CD4-positive, alpha-beta T cell treated with Interleukin-15 for 4 hours (primary cell): ENCODE results near the gene SYNDIG1.

Source experiments
- DNase-seq: peaks from one replicate; pipeline ENCODE4 v3.0.0-alpha.2; 2020; ENCODE audit warnings: low spot score

SYNDIG1 gene

DNA sequence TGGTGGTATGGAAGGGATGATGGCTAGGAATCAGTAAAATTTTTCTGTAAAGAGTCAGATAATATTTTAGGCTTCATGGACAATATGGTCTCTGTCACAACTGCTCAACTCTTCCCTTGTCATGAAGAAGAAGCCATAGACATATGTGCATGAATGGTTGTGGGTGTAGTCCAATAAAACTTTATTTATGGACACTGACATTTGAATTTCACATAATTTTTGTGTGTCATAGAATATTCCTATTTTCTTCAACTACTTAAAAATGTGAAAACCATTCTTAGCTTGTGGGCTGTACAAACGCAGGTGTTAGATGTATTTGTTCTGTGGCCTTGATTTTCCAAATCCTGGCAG is 59.9 kb downstream of the SYNDIG1 start:
- no peak for DNase-seq

DNA sequence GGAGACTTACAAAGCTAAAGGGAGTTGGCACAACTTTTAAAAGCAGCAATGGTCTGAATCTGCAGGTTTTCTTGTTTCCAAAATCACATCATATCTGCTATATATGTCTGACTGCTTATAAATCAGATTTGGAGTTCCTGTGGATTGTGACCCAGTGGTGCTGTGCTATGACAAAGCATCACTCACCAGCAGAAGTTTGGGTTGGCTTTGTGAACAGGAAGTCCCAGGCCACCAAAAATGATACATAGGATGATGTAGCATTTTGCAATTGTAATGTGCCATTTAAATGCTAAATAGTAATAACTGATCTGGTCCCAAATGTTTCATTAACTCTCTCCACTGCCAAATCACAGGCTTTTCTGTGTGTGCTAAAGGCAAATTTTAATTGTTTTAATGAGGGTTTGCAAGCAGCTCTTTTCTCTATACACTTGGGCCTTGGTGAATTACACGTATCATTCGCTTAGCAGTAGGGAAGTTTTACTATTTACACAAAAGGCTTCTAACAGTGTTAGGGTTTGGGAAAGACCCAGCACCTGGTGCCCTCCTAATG is 60.8 kb downstream of the SYNDIG1 start:
- no peak for DNase-seq

DNA sequence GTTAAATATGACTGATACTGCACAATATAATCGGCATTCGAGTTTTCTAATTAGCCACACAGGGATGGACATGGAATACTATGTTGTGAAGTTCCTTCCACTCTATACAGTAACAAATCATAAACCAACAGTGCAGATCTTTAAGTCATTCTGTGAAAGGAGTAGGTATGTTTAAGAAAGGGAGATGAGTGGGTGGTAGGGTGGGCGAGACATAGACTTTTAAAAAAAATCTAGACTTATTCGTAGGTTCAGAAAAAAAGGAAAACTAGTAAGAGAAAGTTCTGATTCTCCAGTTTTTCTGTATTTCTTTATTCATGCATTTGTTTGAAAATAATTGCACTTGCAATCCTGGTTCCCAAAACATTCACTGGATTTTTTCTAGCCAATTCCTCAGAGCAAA is 61.8 kb downstream of the SYNDIG1 start:
- no peak for DNase-seq

DNA sequence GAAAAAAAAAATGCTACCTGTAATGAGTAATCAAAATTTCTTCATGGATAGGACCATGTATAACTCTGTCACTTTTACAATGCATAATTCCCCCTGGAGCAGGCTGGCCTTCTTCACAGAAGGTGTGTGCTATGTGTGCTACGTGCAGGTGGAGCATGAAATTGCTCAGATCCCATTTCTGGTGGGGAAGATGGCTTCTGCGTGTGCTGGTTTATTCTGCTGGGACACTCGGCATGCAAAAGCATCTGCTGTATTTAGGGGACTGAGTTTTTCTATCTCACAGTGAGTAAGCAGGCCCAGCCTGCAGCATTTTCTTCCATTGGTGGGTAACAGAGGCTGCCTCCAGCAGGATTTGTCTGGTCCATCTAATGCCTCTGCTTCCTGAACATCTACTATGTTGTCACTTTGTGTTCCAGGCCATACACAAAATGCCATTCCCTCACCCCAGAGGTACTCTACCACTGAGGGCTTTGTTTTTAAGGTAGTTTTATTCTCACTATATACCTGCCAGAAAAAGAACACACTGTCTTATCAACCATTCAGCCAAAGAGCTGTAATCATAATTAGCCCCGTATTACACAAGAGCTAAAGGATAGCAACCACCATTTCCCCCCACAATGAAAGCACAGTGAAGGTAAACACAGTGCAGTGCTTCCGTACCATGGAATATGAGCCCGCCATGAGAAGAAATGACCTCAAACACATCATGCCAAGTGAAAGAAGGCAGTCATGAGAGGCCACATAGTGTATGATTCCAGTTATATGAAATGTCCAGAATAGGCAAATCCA is 62.4 kb downstream of the SYNDIG1 start:
- DNase-seq, result no peak

DNA sequence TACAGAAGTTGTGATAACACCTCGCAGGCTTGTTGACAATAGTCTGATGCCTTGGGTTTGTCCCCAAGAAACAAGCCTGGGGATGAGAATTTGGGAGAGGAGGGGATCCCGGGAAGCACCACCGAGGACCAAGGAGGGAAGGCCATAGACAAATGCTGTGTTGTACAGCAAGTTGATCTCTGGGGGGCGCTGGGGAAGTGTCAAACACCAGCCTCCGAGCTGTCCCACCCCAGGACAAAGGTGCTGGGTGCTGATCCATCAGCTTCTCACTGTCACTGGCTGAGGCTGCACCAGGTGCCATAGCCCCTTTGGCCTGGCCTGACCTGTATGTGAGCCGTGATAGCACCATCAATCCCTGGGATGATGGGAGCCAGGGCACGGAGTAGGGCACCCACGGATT is 64.0 kb downstream of the SYNDIG1 start:
- no peak for DNase-seq

DNA sequence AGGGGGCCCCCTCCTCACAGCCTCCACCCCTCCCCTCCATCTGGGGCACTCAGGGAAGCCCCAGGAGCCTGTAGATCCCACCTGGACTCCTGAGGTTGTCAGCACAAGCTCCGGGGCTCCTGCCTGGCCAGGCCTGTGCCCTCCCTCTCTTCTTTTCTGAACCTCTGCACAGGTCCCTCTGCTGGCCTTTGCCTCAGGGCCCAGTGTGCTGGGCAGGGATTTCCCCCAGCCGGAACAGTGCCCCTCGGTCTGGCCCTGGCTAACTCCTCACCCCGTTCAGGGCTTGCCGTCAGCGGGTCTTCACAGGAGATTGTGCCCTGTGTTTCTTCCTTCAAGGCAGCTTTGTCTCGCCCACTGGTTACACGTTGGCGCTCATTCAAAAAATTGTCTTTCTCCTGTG is 64.9 kb downstream of the SYNDIG1 start:
- DNase-seq, result no peak

DNA sequence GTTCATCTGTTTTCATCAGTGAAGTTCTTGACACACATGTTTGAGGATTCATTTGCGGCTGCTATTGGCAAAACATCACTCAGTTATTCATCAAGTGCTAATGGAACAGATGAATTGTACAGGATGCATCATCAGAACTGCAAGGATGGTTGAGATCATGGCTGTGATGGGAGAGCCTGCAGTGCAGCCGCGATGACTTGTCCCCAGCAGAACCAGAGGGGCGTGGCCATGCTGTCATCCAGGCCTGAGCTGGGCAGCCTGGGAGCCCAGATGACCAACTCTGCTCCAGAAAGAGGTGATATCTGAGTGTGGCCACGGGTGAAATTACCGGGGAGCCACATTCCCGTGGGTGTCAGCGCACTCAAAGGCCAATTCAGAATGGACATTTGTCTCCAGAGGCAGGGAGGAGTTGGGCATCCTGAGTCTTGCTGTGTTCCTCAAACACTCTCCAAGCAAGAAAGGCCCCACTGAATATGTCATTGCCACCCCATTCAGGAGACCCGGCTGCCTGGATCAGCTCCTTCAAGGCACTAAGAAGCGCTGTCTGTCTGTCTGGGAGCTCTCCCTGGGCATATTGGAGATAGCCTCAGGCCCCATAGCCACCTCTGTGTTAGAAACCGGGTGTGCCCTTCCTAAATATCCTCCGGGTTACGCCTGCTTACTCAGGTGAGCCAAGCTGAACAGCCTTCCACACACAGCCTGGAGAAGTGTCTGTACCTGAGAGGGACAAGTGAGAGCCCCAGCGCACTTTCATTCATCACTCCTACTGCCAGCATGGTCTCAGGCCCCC is 66.7 kb downstream of the SYNDIG1 start:
- no peak for DNase-seq

DNA sequence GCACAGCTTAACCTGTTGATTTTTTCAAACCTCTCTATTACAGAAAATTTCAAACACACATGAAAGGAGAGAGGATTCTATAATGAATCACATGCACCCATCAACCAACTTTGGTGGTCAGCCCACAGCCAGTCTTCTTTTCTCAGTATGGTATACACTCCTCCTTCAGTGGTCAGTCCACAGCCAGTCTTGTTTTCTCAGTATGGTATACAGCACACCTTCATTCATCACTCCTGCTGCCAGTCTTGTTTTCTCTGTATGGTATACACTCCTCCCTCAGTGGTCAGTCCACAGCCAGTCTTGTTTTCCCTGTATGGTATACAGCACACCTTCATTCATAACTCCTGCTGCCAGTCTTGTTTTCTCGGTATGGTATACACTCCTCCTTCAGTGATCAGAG is 67.8 kb downstream of the SYNDIG1 start:
- DNase-seq, result no peak

DNA sequence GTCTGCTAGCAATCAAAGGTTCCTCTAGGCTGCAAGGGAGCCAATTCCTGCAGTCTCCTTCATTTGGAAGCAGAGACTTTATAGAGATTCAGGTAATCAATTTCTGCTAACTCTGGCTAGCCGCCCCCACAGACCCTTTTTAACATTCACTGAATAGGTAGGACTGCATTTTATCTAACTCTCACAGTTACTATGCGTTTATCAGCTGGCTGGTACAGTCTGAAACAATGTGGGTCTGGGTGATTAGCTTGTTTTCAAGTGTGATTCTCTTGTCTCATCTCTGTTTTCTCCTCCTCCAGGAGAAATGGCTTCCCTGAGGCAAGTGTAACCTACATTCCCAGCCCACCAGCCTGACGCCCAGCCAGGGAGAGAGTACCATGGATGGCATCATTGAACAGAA is 73.3 kb downstream of the SYNDIG1 start:
- no peak for DNase-seq

DNA sequence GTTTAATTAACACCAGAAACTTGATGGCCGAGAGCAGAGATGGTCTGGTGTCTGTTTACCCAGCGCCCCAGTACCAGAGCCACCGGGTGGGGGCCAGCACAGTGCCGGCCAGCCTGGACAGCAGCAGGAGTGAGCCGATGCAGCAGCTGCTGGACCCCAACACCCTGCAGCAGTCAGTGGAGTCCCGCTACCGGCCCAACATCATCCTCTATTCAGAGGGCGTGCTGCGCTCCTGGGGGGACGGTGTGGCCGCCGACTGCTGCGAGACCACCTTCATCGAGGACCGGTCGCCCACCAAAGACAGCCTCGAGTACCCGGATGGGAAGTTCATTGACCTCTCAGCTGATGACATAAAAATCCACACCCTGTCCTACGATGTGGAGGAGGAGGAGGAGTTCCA is 73.7 kb downstream of the SYNDIG1 start:
- no peak for DNase-seq

DNA sequence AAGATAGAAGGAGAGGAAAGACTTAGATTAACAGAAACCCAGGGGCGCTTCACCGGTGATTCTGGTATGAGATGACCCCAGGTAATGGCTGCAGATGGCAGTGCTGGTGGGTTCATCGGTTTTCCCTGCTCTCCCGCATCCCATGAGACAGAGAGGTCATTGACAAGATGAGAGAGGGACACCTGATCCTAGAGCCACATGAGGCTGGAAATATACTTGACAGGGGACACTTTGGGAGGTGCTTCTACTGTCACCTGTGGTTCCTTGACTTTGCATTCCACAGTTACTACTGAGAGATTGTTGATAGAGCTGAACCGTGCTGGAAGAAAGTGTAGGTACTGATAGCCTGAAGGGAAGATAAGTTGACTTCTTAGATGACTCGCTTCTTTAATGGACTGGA is 74.3 kb downstream of the SYNDIG1 start:
- no peak for DNase-seq

DNA sequence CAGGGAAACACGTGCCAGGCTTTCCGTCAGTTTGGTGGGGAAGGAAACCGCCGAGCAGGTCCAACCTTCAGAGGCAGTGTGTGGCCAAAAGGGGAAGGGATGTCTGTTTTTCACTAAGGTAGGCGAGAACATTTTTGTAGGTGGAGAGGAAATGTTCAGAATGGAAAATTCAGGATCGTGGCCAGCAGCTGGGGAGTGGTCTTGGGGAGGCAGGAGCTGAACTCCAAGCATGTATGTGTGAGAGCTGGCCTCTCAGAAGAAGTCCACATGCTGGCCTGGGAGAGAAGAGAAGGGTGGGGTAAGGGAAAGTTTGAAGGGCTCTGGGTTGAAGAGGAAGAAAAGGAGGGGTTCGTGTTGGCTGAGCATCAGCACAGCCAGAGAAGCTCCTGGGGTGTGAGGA is 74.9 kb downstream of the SYNDIG1 start:
- no peak for DNase-seq

DNA sequence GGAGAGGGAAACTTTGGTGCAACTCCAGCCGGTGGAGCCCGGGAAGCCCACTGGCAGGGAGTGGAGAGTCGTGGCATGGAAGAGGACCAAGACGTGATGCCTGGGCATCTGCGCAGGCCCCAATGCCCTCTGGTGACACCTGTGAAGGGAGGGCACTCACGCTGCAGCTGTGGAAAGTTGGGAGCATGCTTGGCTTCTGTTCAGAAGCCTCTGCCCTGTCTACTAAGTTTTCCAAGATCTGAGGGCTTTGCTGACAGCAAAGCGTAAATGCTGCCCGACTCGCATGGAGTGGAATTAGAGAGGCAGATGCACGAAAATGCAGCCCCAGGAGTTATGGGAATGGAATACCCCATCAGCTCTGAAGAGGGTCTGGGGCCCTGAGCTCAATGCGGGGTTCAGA is 75.7 kb downstream of the SYNDIG1 start:
- no peak for DNase-seq

DNA sequence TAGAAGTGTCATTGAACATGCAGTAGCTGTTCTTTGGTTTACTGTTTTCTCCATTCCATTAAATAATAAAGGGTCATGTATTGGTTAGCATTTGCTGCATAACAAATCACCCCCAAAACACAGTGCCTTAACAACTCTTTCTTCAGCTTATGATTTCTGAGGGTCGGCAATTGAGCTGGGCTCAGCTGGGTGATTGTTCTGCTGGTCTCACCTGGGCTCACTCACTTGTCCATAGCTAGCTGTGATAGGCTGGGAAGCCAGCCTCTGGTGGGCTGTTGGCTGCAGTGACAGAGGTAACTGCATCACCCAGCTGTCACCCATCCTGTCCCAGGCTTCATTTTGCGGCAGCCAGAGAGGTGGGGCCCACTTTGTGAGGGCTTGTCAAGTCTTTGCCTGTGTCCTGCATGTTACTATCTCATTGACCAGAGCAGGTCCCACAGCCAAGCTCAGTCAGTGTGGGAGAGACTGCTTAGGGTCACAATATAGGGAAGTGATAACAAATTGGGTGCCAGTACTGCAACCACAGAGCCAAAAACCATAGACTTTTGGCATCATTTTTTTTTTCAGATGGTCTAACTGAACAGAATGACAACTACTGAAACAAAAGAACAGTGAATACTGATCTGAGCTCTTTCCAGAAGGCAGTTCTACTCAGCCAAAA is 76.9 kb downstream of the SYNDIG1 start:
- no peak for DNase-seq

DNA sequence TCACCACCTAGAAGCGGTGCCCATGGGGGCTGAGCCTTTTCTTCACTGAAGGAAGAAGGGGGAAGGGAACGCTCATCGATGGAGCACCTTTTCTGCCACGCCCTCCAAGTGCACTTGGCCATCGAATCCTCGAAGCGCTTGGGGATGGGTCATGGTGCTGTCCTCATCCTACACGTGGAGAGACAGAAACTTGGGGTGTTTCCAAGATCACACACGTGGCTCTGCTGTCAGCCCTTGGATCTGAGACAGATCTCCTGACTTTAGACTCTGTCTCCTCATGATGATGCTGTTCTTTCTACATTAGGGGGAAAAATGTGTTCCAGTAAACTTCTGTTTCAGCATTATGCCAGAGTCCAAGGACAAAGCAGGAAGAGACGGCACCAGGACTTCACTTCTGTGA is 78.5 kb downstream of the SYNDIG1 start:
- no peak for DNase-seq

DNA sequence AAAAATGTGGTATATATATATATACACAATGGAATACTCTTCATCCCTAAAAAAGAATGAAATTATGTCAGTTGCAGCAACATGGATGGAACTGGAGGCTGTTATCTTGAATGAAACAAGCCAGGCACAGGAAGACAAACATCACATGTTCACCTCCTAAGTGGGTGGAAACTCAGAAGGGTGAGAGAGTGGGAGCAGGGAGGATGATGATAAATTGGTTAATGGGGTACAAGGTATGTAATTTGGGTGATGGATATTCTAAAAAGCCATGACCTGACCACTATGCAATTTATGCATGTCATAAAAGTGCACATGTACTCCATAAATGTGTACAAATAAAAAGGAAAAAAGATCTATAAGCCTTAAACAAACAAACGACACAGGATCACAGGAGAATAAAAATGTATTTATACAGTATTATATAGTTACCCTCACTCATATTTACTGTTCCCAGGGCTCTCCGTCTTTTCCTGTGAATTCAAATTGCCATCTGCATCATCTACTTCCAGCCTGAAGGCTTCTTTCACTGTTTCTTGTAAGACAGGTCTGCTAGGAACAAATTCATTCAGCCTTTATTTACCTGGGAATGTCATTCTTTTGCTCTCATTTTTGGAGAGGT is 89.8 kb downstream of the SYNDIG1 start:
- no peak for DNase-seq

DNA sequence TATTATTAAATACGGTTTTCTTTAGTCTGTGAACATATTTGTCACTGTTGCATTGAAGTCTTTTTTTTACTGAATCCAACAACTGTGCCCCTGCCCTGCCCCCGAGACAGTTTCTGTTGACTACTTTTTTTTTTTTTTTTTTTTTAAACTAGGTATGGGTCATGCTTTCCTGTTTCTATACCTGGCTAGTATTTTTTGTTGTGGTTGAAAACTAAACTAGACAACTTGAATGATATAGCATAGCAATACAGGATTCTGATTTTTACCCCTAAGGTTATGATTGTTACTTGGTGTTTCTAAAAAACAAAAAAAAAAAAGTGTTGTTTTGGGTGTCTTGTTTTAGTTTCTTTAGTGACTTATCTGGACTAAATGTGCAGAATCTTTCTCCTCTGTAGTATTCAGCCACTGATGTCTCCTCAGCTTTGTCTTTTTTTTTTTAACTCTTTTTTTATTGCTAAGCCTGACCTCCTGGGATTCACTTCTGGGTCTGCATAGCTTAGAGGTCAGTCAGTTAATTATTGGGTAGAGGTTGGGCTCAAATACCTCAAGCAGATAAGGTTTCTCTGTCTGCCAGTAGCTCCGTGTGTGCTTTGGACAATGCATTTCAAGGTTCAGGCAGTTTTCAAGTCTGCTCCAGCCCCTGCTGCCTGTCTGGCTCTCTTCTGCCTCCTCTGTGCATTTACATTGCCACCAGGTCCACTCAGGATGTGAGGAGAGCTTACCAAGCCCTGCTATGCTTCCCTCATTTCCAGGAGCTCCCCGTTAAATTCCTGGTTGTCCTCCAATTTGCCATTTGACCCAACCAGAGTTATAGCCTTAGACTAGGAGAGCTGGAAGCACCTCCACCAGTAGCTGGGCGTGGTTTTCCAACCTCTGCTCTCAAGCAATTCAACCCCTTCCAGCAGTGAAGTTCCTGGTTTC is 91.4 kb downstream of the SYNDIG1 start:
- DNase-seq, result no peak

DNA sequence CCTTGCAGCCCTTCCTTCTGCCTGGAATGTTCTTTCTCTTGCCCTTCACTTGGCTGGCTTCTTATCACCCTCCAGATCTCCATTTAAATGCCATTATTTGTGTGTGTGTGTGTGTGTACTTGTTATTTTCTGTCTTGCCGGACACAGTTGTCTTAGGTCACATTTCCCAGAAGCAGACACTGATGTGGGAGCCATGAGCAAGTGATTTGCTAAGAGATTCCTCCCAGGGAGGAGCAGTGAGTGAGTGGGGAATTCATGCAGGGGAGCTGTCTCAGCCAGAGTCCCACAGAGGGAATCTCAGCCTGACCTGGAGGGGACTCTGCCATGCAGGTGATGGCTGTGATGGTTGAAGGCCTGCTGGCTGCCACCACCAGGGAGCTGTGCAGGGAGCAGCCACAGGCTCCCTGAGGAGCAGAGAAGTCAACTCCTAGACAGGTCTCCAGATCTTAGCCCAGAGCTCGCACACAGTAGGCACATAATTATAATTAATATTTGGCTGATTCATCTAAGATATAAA is 96.5 kb downstream of the SYNDIG1 start:
- DNase-seq, result no peak

DNA sequence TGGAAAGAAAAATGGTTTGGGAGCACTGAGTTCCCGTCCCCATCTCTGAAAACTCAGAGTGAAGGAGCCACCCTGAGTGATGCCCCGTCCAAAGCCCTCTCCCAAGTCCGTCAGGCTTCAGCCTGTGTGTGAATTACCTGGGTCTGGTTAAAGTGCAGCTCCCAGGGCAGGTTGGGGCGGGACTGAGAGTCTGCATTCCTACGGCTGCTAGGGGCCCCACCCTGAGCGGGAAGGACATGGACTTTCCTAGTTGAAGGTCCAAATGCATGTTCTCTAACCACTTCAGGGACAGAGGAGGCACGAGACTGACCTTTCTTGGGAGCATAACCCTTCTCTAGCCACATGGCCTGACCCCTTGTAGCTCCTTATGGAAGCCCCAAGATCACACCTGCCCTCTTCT is 97.2 kb downstream of the SYNDIG1 start:
- no peak for DNase-seq

DNA sequence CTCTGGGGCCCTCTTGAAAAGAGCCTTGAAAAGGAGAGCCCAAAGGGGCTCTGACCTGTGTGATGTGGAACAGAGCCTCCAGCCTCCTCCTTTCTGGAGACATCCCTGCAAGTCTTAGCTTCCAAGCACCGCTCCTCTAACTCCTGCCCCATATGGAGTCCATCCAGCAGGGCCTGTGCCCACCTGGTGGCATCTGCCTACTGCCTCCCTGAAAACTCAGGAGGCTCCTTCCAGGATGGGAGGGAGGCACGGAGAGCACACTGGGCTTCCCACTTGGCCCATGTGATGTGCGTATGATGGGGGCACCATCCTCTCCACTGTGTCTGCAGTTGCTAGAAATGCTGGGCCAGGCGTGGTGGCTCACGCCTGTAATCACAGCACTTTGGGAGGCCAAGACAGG is 98.1 kb downstream of the SYNDIG1 start:
- no peak for DNase-seq

DNA sequence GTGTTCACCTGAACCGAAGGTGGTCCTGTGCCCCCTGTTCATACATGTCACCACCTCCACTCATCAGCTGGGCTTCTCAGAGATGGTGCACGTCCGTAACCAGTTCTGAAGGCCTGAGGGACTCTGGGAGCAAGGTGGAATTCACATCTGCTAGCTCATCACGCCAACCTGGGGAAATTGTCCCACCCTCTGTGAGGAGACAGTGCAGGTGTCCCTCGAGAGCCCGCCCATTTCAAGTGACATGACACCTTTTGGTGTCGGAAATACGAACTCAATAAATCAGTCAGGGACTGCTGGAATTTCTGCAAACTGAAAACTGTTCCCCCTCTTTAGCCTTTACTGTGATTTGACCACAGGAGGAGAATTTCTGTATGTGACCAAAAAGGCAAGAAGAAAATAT is 99.4 kb downstream of the SYNDIG1 start:
- no peak for DNase-seq
